Astrocyte of the cerebellum (primary cell): ENCODE results near the gene SKAP2.

Experiments used
- DNase-seq: peaks from one replicate; pipeline ENCODE4 v3.0.0-alpha.2; 2011; ENCODE audit warnings: low read depth
- H3K4me3 ChIP-seq: 2 replicates; pipeline ENCODE4 v1.5.1; 2011; ENCODE audit warnings: mild to moderate bottlenecking, low read depth, low read length, moderate library complexity
- CTCF ChIP-seq: IDR thresholded peaks from 2 replicates; pipeline ENCODE4 v1.5.1; 2012; ENCODE audit warnings: low read length, low read depth, moderate library complexity, mild to moderate bottlenecking; ENCODE audit errors: missing control alignments
- in situ Hi-C: cut with HindIII; loops from 2 replicates; pipeline ENCODE4 v1.10.0; 2017; ENCODE audit warnings: low sequenced_read_pairs

Gene SKAP2

GRCh38 chr7:26687032-26687431 is 177.4 kb downstream of the SKAP2 start:
- in situ Hi-C loops, result no loop called here
- DNase-seq, result no peak
- no peak overlapping the region for H3K4me3 ChIP-seq
- no peak for TF ChIP-seq CTCF

- no peak overlapping the region for H3K4me3 ChIP-seq
- TF ChIP-seq CTCF, result peak; percentile 49
- peak; percentile 18 for DNase-seq
- in situ Hi-C loops, result no loop called here
These were observed 177.9 kb downstream of the SKAP2 start for GRCh38 chr7:26686448-26686981.

- in situ Hi-C loops, result no loop called here
- no peak for DNase-seq
- TF ChIP-seq CTCF, result no peak
- H3K4me3 ChIP-seq, result no peak overlapping the region
These were observed 178.8 kb downstream of the SKAP2 start for GRCh38 chr7:26685606-26686005.

- DNase-seq, result no peak
- no peak for TF ChIP-seq CTCF
- in situ Hi-C loops, result no loop called here
- no peak overlapping the region for H3K4me3 ChIP-seq
These were observed 179.9 kb downstream of the SKAP2 start for GRCh38 chr7:26684447-26684846.

- no peak overlapping the region for H3K4me3 ChIP-seq
- TF ChIP-seq CTCF, result no peak
- DNase-seq, result no peak
- in situ Hi-C loops, result no loop called here
These were observed 181.1 kb downstream of the SKAP2 start for GRCh38 chr7:26683277-26683676.

- in situ Hi-C loops, result no loop called here
- TF ChIP-seq CTCF, result peak; percentile 59
- H3K4me3 ChIP-seq, result no peak overlapping the region
- DNase-seq, result peak; percentile 4
These were observed 182.5 kb downstream of the SKAP2 start for GRCh38 chr7:26681819-26682418.
